GM11168 (cell line): ENCODE measurements around the gene TKTL2.

Experiments used
- in situ Hi-C: fragments of 300-500 bp; cut with MboI; formaldehyde crosslinking; loops from one replicate; pipeline ENCODE4 v1.12.0; 2022; ENCODE audit warnings: low sequenced_read_pairs; ENCODE audit not compliant: unreplicated experiment

The TKTL2 gene

DNA sequence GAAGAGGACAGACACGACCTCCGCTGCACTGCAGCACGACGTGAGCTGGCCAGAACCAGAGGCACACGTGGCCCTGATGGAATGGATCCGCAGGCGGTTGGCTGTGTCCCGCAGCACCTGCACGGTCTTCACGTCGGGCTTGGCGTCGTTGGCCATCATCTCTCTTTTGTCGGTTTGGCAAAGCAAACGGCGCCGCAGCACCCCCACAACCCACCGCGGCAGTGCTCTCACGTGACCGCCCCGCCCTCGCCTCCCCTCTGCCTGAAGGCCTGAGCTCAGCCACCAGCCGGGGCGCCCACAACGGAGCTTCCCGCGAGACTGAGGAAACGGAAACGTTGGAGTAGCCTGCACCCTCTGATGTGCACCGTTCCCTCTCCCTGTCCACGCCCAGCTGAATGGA is at the start of gene TKTL2:
Gene TKTL2 (minus strand): TSS at position 179 of the 400 bp plus-strand sequence. CDS start 20 bp downstream, at position 159.
- in situ Hi-C loops, result no loop called here

DNA sequence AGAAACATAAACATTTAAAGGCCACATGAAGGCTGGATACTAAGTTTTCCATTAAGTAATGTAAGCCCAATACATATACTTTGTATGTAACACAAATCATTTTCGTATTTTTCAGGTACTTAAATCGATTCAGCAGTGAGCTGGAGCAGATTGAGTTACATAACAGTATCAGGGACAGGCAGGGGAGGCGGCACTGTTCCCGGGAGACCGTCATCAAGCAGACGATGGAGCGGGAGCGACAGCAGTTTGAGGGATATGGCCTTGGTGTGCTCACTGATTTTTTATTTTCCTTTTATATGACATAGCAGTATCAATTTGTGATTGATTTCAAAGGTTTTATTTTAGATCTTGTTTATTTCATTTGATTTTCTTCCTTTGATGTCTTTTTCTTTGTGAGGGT is 41.6 kb upstream of the TKTL2 start:
- in situ Hi-C loops, result loop anchor here (25.0 kb wide), 1 partner anchor 403 kb away; no protein-coding TSS in a partner anchor

DNA sequence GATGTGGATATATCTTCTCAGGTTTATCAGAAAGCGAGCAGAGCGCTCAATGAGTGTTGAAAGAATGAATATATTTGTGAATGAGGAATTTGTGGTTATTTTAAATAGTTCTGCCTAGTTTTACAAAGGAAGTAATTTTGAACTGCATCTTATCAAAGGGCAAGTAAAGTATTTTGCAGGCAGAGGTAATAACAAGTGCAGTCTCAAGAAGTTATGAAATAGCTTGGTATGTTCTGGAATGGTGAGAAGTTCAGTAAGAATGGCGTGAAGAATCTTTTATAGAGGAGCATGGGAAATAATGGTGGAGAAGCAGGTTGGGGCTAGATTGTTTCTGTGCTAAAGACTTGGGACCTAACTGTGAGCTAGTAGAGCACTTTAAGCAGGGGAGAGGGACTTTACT is 31.8 kb upstream of the TKTL2 start:
- in situ Hi-C loops, result loop anchor here (25.0 kb wide), 1 partner anchor 393 kb away; no protein-coding TSS in a partner anchor

- in situ Hi-C loops, result loop anchor here (25.0 kb wide), 1 partner anchor 388 kb away; no protein-coding TSS in a partner anchor
These were observed 27.0 kb upstream of the TKTL2 start for GRCh38 chr4:163500586-163500985.

- in situ Hi-C loops, result no loop called here
These were observed 22.3 kb upstream of the TKTL2 start for GRCh38 chr4:163495900-163496299.

DNA sequence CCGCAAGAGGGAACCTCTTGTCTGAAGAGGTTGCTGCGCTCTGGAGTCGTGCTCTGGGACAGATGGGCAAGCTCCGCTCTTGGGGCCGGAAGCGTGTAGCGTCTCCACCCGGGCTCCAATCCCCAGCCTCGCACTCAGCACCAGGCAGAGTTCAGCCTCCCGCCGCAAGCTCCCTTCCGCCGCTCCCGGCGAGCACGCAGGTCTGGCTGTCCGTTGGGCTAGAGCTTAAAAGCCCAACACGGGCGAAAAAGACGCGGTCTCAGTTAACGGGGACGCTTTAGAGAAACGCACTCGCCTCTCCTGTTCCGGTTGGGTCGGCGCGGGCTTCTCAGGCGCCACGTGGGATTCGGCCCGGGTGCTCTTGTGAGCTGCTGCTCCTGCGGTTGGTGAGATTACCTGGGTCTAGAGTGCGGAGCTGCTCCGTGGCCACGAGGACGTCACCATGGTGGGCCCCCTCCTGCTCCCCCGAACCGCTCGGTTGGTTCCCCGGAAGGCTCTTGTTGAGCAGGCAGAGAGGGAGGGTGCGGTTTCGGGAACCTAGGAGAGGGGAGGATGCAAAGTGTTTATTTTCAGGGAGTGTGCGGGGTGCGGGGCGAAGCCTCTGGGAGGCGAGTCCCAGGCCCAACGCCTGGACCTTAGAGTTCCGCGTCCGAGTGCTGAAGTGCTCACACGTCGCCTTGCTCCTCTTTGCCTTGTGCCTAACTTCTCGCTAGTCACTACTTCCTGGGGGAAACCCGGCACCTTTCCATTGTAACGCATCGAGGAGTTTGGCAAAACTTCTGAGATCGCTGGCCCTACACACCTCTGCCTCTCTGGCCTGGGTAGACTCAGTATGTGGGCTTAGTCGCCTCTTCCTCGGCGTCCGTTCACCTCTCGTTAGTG is 21.0 kb upstream of the TKTL2 start, which contains the start of gene TMA16:
Gene TMA16 (plus strand): TSS at position 331 of the 882 bp plus-strand sequence. CDS start 112 bp downstream, at position 443.
- in situ Hi-C loops, result no loop called here

DNA sequence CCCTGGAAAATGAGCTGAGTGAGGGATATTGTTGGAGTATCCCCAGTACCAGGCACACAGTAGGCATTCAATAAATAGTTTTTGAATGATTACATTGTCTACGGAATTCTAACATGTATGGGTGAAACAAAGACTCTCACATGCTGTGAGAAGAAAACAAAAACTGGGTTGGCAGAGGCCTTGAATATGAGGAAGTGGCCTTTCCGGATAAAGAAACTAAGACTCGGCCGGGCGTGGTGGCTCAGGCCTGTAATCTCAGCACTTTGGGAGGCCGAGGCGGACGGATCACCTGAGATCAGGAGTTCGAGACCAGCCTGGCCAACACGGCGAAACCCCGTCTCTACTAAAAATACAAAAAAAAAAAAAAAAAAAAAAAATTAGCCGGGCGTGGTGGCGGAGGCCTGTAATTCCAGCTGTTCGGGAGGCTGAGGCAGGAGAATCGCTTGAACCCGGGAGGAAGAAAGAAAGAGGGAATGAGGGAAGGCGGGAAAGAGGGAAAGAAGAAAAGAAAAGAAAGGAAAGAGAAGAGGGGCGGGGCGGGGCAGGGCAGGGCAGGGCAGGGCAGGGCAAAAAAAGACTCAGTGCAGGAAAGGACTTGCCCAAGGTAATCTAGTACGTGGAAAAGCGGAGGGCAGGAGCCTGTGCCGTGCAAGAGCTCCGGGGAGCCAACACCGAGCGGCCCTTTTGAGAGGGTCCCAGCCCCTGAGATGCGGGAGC is 20.2 kb upstream of the TKTL2 start:
- in situ Hi-C loops, result no loop called here

- in situ Hi-C loops, result no loop called here
These were observed 19.5 kb upstream of the TKTL2 start for GRCh38 chr4:163492951-163493504.

GRCh38 chr4:163489929-163490328 is 16.4 kb upstream of the TKTL2 start:
- in situ Hi-C loops, result loop anchor here (5.0 kb wide), 1 partner anchor 57 kb away; no protein-coding TSS in a partner anchor

DNA sequence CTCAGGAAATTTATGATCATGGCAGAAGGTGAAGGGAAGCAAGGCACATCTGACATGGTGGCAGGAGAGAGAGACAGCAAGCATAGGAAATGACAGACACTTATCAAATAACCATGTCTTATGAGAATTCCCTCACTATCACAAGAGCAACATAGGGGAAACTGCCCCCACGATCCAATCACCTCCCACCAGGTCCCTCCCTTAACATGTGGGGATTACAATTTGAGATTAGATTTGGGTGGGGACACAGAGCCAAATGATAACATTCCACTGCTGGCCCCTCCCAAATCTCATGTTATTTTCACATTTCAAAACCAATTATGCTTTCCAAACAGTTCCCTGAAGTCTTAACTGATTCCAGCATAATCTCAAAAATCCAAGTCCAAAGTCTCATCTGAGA is 12.8 kb upstream of the TKTL2 start:
- in situ Hi-C loops, result loop anchor here (5.0 kb wide), 1 partner anchor 61 kb away; no protein-coding TSS in a partner anchor

GRCh38 chr4:163485589-163485988 is 12.0 kb upstream of the TKTL2 start:
- in situ Hi-C loops, result loop anchor here (5.0 kb wide), 1 partner anchor 62 kb away; no protein-coding TSS in a partner anchor

GRCh38 chr4:163484906-163485305 is 11.4 kb upstream of the TKTL2 start:
- in situ Hi-C loops, result loop anchor here (5.0 kb wide), 1 partner anchor 62 kb away; no protein-coding TSS in a partner anchor

- in situ Hi-C loops, result no loop called here
These were observed 8.6 kb upstream of the TKTL2 start for GRCh38 chr4:163482190-163482589.

DNA sequence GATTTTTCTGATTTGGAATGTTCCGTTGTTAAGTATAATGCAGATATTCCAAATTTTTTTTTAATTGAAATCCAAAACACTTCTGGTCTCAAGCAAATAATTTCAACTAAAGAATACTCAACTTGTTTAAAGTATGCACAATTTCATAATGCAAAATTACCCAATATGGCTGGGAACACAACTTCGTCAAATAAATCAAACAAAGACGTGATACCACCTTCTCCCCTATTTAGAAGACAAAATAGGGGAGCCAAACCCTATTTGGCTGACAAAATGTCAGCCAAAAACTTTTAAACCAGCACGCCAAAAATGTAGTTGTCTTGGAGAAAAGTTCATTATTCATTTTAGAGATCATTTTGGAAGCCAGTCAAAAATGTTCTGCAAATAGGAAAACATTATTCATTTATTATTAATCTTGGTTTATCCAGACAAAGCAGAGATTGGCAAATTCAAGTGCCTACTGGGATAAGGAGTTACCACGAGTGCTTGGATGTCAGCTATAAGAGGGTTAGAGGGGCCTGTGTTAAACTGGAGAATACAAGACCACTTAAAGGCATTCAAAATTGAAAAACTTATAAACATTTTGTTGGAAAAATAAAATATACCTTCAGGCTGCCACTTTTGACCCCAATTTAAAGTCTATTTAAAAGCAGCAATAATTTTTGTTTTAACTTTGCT is 3.3 kb upstream of the TKTL2 start:
- in situ Hi-C loops, result no loop called here

DNA sequence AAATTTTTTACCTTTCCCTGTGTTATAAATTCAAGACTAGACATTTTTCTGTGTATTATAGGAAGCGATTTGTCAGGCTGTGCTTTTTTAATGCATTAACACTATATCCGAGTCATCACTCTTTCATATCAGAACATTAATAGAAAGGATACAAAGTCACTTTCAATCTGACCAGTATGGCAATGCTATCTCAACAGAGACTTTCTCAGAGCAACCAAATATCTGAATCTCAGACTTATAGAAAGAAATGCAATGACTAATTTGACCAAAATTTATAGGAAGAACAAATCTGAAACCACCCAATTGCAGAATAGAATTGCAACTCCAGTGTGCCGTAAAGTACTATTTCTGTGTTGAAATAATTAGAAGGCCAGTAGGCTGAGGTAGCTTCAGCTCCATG is 473 bp upstream of the TKTL2 start:
- in situ Hi-C loops, result no loop called here

- in situ Hi-C loops, result no loop called here
These were observed 424 bp downstream of the TKTL2 start for GRCh38 chr4:163473130-163473529.

DNA sequence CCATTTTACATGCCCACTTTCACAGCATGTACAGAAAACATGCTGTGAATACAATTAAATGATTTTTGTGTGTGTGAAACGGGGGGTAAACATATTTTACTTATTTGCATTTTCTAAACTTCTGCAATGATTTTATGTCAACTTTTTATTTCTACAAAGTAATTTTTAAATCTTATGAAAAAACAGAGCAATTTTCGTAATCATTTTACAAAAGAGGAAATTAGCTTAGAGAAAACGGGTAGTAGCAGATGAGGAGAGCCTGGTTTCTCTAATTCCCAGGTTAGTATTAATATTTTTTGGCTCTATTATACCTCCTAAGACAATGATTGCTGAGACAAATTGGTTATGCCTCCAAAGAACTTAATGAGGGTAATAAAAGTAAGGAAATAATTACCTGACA is 3.2 kb downstream of the TKTL2 start:
- in situ Hi-C loops, result no loop called here

DNA sequence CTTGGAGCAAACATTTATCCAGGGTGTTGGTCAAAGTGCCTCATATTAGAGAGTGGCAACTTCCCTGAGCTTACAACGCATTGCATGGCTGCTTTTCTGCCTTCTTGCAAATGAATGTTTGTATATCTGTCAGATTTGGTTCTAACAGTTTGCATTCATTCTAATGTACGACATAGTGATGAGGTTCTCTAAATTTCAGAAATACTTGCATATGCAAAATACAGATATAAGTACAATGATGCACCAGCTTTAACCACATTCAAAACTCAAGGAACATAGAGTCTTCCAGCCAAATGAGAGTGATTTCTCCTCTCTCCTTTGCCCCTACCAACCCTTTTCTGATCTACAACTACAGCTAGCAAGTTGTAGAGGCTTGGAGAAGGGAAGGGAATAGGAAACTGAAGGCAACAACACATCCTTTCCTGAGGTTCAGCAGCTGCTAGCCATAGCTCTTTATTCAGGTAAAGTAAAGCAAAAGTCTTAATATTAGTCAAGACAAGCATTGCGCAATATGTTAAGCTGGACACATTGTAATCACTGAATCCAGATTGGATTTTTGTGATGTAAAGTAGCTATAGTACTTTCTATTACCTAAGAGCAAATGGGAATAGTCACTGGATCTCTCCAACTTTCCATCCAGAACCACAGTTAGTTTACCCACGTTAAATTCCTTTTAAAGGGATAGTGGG is 6.3 kb downstream of the TKTL2 start:
- in situ Hi-C loops, result no loop called here

- in situ Hi-C loops, result no loop called here
These were observed 11.0 kb downstream of the TKTL2 start for GRCh38 chr4:163462556-163462955.
